ENCODE measurements around the gene SLC45A1.

SLC45A1 gene

DNA sequence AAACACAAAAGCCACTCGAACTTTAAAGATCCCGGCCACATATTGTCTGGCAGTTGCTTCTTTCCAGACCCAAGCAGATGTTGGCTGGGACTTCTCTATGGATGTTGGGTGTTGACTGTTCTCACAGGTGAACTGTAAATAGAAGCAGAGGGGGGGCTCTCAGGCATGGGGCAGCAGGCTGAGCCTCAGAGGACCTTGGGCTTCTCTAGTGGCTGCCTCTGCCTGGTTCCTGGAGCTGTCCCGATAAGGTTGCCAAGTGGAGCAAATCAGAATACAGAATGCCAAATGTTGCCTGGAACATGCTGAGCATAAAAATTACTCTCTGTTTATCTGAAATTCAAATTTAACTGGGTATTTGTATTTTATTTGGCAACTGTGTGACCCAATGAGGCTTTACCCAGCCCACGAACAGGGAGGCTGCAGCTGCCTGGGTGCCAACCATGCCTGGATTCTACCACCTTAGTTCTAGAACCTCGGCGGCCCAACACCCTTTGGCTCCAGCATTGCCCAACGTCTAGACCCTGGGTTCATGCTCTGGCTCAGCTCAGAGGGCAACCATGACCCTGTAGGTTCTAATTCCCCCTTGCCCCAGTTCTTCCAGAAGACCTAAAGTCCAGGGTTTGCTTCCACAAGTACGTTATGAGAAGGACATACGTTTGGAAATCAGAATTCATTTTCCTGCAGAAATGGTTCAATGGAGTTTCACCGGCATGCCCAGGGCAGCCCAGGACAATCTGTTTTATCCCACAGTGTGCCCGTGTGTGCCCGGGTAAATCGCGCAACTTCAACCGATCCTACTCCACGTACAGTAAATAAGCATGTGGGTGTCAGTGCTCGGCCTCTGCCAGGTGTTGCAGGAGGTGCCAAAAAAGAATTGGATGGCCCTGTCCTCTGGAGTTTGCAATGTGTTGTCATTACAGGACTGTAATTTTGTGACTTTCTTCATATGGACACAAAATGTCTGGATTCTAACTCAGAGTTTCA lies 5.4 kb upstream of the SLC45A1 start:
- DNase-seq: no peak

DNA sequence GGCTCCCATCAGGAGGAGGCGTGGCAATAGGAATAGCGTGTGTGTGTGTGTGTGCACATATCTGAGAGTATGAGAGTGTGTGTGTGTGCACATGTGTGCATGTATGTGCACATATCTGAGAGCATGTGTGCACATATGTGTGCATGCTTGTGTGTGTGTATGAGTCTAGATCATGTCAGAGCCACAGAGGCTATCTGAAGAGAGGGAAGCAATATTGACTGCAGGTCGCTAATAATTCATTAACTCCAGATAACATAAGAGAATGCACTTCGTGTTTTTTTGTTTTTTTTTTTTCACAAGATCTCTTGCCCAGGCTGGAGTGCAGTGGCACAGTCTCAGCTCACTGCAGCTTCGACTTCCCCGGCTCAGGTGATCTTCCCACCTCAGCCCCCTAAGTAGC lies 4.7 kb upstream of the SLC45A1 start:
- DNase-seq: no peak

DNA sequence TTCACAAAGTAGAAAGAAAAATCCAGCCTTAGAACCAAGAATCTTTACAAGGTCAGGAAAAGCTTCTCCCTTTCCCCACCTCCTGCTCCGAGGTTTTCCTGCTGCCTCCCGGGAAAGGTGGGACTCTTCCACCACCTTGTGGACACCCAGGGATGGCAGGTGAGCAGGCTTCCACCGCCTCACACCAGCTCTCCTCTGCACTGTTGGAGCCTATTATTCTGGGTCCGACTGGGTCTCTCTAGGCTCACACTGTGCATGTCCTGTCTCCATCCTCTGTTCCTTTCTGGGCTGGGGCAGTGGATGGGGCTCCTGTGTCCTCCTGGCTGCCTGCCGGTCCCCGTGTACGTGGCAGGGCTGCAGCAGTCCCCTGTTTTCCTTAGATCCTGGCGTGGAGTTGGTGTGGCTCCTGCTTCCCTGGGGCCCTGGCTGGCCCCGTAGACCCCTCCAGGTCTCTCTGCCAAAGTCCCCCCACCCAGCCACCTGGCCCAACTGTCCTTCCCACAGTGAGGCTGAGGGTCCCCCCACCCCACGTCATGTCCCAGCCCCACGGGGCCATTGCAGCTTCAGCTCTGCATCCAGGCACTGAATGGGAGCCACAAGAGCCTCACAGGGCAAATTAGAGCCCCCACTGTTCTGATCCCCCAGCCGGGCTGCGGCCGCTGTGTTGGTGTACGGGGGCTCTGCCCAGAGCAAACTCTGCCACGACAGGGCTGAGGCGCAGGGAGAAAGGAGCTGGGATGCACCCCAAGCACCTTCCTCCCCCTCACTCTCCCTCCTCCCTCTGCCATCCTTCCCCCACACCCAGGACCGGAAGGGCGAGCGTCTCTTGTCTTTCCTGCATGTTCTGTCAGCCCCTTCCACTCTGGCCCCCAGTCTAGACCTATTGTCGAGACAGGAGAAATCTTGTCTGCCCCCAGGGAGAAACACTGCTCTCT lies 3.3 kb upstream of the SLC45A1 start:
- DNase-seq: peak; percentile 33

DNA sequence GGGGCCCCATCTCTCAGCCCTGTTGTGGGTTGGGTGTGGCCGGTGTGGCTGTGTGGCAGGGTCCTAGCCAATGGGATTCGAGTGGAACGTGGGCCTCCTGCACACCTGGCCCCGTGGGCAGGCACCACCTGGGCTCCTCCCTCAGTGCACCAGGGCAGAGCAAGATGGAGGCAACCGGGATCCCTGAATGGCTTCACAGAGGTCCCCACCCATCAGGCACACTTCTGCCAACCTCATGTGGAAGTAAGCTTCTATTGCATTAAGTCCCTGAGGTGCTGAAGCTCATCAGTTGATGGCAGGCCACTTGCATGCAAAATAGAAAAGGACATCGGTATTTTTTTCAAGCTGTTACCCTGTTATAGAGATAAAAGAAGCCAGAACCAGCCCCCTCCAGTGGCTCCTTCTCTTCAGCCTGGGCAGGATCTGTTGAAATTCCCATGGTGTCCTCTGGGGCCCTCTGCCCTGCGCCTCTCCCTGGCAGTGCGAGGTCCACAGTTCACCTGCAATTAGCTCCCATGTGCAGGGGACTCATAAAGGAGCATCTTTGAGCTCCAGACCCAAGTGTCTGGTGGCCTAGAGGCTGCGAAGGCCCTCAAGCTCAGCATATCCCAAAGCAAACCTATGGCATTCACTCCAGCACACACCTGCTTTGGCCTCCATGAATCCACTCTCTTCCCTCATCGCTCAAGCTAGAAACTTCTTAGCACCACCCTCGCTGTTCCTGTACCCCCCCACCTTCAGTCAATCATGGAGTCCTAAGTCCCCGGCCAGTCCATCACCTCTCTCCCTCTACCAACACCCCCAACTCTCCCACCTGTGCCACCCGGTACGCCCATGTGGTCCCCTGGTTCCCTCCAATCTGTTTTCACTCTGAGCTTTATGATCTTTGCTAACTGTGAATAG lies 2.1 kb upstream of the SLC45A1 start:
- no peak for DNase-seq

DNA sequence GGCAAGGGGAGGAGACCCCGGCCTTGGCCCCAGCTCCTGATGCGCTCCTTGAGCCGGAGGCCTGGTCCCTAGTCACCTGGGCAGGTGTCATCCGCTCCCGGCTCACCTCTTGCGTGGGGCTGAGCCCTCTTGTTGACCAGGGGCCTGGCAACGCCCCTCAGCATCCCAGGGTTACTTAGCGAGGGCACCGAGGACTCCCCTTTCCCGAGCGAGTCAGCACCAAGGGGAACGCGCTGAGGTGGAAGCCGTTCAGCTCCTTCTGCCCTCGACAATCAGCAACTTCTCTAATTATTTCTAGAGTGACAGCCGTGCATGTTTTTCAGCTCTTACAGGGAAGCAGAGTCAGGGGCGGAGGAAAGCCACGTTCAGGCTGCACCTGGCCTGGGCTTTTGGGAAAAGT lies 522 bp downstream of the SLC45A1 start:
- DNase-seq: no peak

DNA sequence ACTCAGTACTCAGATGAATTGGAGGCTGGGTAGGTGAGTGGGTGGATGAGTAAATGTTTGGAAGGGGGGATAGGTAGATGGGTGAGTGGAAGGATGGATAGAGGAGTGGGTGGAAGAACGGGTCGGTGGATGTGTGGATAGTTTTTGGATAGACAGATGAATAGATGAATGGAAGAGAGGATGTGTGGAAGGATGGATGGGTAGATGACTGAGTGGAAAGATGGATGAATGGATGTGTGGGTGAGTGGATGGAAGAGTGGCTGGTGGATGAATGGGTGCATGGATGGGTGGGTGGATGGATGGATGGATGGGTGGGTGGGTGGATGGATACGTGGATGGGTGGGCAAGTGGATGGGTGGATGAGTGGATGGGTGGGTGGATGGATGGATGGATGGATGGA lies 3.7 kb downstream of the SLC45A1 start:
- no peak for DNase-seq

DNA sequence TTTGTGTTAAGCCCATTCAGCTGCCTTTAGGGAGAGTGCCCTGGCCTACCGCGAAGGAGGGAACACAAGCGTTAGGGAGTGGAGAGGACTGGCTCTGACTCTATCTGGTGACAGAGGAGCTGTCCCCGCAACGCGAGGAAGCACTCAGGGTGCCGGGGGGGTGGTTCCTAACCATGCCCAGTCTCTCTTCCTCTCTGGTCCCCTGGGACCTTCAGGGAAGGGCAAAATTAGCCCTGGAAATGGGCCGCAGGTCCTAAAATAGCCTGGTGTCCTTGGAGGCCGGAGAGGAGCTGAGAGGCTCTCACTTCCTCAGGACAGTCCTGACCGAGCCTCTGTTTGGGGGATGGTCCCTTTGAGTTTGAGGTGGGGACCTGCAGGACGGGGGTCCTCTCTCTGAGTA lies 5.8 kb downstream of the SLC45A1 start:
- no peak for DNase-seq

DNA sequence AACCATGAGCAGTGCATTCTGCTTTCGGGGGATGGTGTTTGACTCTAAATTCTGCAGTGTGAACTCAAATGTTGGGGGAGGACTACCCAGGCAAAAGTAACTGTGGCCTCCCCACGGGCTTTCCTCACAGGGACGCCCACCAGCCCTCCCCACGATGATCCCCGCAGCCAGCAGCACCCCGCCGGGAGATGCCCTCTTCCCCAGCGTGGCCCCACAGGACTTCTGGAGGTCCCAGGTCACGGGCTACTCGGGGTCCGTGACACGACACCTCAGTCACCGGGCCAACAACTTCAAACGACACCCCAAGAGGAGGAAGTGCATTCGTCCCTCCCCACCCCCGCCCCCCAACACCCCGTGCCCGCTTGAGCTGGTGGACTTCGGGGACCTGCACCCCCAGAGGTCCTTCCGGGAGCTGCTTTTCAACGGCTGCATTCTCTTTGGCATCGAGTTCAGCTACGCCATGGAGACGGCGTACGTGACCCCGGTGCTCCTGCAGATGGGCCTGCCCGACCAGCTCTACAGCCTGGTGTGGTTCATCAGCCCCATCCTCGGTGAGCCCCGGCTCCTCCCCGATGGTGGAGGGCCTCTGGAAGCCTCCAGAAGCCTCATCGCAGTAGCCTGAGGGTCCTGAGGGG lies 6.4 kb downstream of the SLC45A1 start:
- DNase-seq: no peak

DNA sequence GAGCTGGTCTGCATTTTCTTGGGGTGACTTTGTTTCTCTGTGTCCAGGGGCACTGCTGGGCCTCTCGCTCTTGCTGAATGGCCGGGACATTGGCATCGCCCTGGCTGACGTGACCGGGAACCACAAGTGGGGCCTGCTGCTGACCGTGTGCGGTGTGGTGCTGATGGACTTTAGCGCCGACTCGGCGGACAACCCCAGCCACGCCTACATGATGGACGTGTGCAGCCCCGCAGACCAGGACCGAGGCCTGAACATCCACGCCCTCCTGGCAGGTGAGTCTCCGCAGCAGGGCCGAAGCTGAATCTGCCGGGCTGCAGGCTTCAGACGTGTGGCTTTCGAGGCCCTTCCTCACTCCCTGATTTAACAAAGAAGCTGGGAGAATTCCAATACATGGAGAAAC lies 7.9 kb downstream of the SLC45A1 start:
- DNase-seq: no peak

DNA sequence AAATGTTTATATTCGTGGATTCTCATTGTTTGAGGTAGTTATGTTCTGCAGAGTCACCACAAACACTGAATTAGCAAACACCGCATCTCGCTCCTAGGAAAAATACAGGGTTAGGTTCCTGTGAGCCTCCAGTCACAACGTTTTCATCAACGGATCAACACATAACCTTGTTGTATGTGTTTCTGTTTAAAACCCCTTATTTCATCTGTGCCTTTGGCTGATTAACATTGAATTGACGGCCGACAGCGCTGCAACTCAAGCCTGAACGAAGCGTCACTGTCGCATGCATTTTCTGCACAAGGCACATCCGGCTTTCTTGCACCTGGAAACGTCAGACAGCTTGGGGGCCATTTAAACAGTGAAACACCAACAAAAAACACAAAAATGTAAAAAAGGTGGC lies 8.4 kb downstream of the SLC45A1 start:
- no peak for DNase-seq

DNA sequence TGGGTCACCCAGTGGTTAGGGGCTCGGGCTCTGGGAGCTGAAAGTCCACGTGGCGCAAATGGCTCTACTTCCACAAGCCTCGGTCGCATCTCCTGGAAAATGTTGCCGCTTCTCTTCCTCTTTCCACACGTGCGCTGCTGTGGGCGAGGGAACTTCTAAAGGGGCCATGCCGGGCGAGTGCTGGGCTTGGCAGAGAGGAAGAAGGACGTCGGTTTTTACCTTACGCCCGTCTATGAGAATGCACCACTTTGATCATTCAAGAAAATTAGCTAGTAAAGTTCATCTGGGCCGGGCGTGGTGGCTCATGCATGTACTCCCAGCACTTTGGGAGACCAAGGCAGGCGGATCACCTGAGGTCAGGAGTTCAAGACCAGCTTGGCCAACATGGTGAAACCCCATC lies 10.4 kb downstream of the SLC45A1 start:
- no peak for DNase-seq

DNA sequence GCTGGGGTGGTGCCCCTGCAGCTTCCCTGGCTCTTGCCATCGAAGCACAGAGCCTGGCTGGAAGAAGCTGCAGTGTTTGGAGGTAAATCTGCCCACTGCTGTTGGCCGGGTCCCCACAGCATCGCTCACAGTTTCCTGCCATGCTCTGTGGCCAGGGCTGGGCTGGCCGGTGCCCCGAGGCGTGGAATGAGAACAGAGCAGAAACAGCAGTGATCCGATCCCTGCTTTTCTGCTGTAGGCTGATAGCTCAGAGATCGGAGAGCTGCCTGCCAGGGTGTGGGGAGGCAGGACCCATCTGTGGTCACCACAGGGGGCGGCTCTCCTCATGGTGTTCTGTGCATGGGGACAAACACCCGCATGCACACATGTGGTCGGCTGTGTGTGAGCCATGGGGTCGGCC lies 11.5 kb downstream of the SLC45A1 start:
- no peak for DNase-seq

DNA sequence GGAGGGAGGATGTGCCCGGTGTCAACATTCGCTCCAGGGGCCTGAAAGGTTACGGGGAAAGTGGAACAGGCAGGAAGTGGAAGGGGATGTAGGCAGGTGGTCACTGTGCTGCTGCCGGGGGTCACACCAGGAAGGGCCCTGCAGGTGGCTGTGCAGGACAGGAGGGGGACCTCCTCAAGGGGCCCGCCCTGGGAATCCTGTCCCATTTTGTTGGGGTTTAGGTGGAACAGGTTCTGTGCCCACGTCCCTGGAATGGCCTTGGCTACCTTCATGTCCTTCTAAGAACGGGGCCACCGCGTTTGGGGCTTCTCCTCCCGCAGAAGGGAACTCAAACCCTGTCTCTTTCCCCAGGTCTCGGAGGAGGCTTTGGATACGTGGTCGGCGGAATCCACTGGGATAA lies 11.9 kb downstream of the SLC45A1 start:
- no peak for DNase-seq

DNA sequence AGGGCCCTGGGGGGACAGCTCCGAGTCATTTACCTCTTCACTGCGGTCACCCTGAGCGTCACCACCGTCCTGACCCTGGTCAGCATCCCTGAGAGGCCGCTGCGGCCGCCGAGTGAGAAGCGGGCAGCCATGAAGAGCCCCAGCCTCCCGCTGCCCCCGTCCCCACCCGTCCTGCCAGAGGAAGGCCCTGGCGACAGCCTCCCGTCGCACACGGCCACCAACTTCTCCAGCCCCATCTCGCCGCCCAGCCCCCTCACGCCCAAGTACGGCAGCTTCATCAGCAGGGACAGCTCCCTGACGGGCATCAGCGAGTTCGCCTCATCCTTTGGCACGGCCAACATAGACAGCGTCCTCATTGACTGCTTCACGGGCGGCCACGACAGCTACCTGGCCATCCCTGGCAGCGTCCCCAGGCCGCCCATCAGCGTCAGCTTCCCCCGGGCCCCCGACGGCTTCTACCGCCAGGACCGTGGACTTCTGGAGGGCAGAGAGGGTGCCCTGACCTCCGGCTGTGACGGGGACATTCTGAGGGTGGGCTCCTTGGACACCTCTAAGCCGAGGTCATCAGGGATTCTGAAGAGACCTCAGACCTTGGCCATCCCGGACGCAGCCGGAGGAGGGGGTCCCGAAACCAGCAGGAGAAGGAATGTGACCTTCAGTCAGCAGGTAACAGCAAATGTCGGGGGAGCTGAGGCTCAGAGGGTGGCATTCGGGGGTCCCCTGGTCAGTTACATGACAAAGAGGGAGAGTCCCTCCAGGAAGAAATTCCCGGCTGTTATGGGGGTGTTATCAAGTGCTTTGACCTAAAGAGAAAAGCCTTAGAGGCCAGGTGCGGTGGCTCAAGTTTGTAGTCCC lies 12.6 kb downstream of the SLC45A1 start:
- DNase-seq: no peak

DNA sequence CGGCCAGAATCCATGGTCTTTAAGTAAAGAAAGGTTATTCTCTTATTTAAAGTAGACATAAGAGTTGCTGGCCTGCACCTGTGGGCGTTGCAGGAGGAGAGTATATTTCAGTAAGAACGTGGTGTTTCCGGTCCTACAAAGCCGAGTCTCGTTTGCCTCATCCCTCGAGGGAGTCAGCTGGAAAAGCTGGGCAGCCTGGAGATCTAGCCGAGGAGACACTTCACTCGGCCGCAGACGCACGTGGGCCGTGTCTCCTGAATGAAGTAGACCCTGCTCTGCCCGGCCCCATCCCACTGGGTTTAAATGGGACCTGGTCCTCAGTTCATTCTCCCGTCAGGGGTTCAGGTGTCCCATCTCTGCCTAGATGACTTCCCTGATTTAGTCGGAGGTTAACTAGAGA lies 14.9 kb downstream of the SLC45A1 start:
- no peak for DNase-seq

DNA sequence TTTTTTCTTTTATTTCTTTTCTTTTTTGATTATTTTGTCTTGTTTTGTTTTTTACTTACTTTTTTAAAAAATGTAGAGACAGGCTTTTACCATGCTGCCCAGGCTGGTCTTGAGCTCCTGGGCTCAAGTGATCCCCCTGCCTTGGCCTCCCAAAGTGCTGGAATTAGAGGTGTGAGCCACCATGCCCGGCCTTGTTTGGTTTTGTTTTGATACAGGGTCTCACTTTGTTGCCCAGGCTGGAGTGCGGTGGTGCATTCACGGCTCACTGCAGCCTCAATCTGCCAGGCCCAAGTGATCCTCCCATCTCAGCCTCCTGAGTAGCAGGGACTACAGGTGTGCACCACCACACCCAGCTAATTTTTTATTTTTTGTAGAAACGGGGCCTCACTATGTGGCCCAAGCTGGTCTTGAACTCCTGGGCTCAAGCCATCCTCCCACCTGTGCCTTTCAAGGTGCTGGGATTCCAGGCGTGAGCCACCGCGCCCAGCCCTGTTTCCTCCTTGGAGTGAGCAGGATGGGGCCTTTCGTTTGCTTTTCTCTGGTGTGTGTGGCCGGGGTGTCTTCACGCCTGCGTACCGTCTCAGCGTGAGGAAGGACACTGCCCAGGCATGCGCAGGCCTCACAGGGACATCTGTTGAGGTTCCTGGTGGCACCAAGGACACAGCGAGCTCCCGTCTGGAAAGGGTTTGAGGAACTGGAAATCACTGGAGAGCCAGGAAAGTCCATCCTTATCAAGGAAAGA lies 15.5 kb downstream of the SLC45A1 start:
- no peak for DNase-seq

DNA sequence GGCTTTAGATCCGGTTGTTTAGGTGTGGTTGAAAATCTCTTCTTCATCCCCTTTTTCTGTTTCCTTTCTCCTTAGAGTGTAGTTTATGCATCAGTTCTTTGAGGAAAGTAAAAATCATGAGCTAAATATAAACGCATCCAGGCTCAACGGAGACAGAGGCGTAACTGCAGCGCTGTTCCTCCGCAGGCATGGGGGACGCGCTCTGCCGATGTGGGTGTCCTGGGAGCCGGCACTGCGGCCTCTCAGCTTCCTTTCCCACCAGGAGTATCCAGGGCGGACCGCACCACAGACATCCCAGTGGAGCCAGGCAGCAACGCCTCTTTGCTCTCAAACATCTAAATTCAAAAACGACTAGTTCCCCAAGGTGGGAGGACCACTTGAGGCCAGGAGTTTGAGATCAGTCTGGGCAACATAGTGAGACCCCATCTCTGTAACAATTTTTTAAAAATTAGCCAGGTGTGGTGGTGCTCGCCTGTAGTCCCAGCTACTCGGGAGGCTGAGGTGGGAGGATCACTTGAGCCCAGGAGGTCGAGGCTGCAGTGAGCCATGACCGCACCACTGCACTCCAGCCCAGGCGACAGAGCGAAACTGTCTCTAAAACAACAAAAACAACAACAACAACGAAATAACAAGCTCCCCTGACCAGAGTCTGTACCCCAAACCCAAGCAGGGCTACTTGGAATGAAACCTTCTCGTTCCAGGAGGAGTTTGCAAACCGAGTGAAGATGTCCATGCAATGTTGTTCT lies 16.4 kb downstream of the SLC45A1 start:
- no peak for DNase-seq

DNA sequence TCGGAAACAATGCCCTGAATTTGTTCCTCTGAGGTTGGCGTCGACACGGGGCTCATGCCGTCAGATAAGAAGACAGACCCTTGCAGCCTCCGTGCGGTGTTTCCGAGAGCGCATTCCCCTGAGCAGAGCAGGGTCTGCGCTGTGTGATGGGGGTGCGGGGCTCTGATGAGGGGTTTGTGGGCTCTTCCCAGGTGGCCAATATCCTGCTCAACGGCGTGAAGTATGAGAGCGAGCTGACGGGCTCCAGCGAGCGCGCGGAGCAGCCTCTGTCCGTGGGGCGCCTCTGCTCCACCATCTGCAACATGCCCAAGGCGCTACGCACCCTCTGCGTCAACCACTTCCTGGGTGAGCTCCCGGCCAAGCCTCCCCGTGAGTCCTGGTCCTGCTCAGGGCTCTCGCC lies 17.3 kb downstream of the SLC45A1 start:
- no peak for DNase-seq

DNA sequence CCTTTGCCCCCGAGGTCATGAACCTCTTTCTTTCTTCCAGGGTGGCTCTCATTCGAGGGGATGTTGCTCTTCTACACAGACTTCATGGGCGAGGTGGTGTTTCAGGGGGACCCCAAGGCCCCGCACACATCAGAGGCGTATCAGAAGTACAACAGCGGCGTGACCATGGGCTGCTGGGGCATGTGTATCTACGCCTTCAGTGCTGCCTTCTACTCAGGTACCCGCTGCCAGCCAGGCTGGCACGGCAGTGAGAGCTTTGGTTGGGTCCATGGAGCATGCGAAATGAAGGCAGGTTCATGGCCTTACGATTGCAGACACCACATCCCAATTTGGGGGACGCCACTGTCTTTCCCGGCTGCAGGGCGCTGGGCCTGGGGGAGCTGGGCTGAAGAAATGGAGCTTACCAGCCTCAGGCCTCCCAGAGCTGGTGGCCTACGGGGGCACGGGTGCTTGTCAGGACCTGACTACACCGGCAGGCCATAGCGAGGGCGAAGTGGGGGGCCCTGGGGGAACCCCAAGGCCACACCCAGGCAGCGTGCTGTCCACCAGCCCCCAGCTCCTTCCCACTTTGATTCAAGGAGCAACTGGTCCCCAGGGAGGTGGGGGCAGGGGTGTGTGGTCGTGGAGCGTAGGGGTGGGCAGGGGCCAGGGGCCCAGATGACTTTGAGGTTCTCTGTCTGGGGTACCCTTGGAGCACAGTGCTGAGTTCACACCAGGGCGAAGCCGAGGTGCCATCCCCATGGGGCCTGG lies 20.0 kb downstream of the SLC45A1 start:
- no peak for DNase-seq

All from NCI-H526 treated with DMSO at 0.1 percent for 48 hours (cell line).